GM23248 (cell line): Measurements from ENCODE around the gene ACTR2.

Source experiments
- EZH2 ChIP-seq: fragments of 200-600 bp; sonication (generic); IDR thresholded peaks from 2 replicates; pipeline ENCODE4 v1.6.1; 2018; ENCODE audit warnings: antibody characterized with exemption, mild to moderate bottlenecking; ENCODE audit not compliant: insufficient read depth, poor library complexity, severe bottlenecking
- EZH2phosphoT487 ChIP-seq: fragments of 200-600 bp; sonication (generic); IDR thresholded peaks from 2 replicates; pipeline ENCODE4 v1.6.1; 2018; ENCODE audit warnings: antibody characterized with exemption, moderate library complexity, mild to moderate bottlenecking, low read depth; ENCODE audit not compliant: insufficient read depth

DNA sequence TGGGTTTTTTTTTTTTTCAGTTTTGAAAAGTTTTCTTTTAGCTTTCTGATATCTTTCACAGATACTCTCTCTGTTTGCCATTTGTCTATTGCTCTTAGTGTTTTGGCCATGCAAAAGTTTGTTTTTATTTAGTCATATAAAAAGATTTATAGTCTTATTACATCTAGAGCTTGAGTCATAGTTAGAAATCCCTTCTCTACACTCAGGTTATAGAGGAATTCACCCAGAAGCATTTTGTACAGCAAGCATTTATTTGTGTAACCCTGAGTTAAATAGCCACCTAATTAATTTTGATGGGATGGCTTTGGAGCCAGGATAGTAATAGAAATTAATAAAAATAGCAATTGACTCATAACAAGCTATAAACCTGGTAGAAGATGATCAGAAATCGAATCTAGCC is 35.6 kb downstream of the ACTR2 start:
- TF ChIP-seq EZH2 (no peak), EZH2phosphoT487 (no peak)
